HepG2 (cell line): ENCODE results near the gene FFAR1. TPM values are rescaled to one million over a fixed set of nuclear protein-coding genes. Genes with fewer than 3 reads are reported as not detected.
A peak's percentile ranks its signal among the peaks of the same experiment; 100 is the strongest.

ENCODE experiments used
- HNRNPUL1 ChIP-seq: fragments of 200-400 bp; formaldehyde crosslinking; IDR thresholded peaks from 2 replicates; pipeline ENCODE4 v1.6.1; 2017; ENCODE audit warnings: low read depth, mild to moderate bottlenecking, low read length, moderate library complexity
- NCOA2 ChIP-seq: sonication (generic); formaldehyde crosslinking; IDR thresholded peaks from 2 replicates; pipeline ENCODE4 v1.8.0; 2022; ENCODE audit warnings: inconsistent platforms
- RXRB ChIP-seq: IDR thresholded peaks from 2 replicates; pipeline ENCODE4 v1.6.1; 2016; ENCODE audit warnings: borderline replicate concordance, missing genetic modification reagents, missing compliant biosample characterization
- SIX1 ChIP-seq: sonication (generic); formaldehyde crosslinking; IDR thresholded peaks from 2 replicates; pipeline ENCODE4 v1.4.0; 2020; ENCODE audit warnings: missing genetic modification reagents, borderline replicate concordance
- SOX6 ChIP-seq, 2 experiments: fragments of 450-650 bp in 1 of 2; sonication (generic) in 1 of 2; formaldehyde crosslinking in 1 of 2; IDR thresholded peaks; 2 replicates each; pipeline versions ENCODE4 v1.4.0 to v1.6.1; 2017 to 2020; ENCODE audit warnings: antibody characterized with exemption in 1 of 2, mild to moderate bottlenecking in 1 of 2, missing genetic modification reagents in 1 of 2
- XBP1 ChIP-seq: sonication (generic); formaldehyde crosslinking; IDR thresholded peaks from 2 replicates; pipeline ENCODE4 v1.5.0; 2020; ENCODE audit warnings: missing genetic modification reagents
- ZC3H13 ChIP-seq: sonication (generic); formaldehyde crosslinking; IDR thresholded peaks from 2 replicates; pipeline ENCODE4 v1.8.1; 2023; ENCODE audit warnings: mild to moderate bottlenecking, missing genetic modification reagents, moderate library complexity
- ZFP1 ChIP-seq: IDR thresholded peaks from 2 replicates; pipeline ENCODE4 v1.6.1; 2016
- ZFX ChIP-seq: sonication (generic); formaldehyde crosslinking; IDR thresholded peaks from 2 replicates; pipeline ENCODE4 v1.4.0; 2020; ENCODE audit warnings: mild to moderate bottlenecking, low read depth, missing genetic modification reagents, moderate library complexity
- ZNF331 ChIP-seq: sonication (generic); formaldehyde crosslinking; IDR thresholded peaks from 2 replicates; pipeline ENCODE4 v1.4.0; 2020; ENCODE audit warnings: missing genetic modification reagents
- ZNF496 ChIP-seq: sonication (generic); formaldehyde crosslinking; IDR thresholded peaks from 2 replicates; pipeline ENCODE4 v1.8.1; 2023; ENCODE audit warnings: mild to moderate bottlenecking, moderate library complexity, missing genetic modification reagents; ENCODE audit not compliant: insufficient replicate concordance
- ZNF687 ChIP-seq: sonication (generic); formaldehyde crosslinking; IDR thresholded peaks from 2 replicates; pipeline ENCODE4 v1.5.1; 2020; ENCODE audit warnings: mild to moderate bottlenecking, missing genetic modification reagents, moderate library complexity
- ZNF75D ChIP-seq: sonication (generic); formaldehyde crosslinking; IDR thresholded peaks from 2 replicates; pipeline ENCODE4 v1.8.1; 2023; ENCODE audit warnings: missing genetic modification reagents, mild to moderate bottlenecking, borderline replicate concordance
- ZNF768 ChIP-seq: sonication (generic); formaldehyde crosslinking; IDR thresholded peaks from 2 replicates; pipeline ENCODE4 v1.4.0; 2020; ENCODE audit warnings: missing genetic modification reagents
- polyA plus RNA-seq, 8 experiments: library from polyadenylated mRNA; depleted of rRNA in 3 of 8; stranded (reverse) in 7 of 8; unstranded in 1 of 8; fragments of >200 nt; fragmentation: Illumina TruSeq in 4 of 8; extraction: Trizol in 4 of 8; gene quantifications; 2 replicates each; pipeline versions ENCODE4 v1.2.1 to v1.2.3, GENCODE V29; 2011 to 2016; ENCODE audit warnings: low read depth in 4 of 8, missing spikeins in 1 of 8, mixed read lengths in 1 of 8; ENCODE audit not compliant: insufficient read depth in 1 of 8
- total RNA-seq, 5 experiments: library from RNA; depleted of rRNA; stranded (reverse); fragments of >200 nt; fragmentation: Illumina TruSeq; extraction: Trizol; gene quantifications; 2 replicates each; pipeline ENCODE4 v1.2.3, GENCODE V29; 2016; ENCODE audit warnings: low read depth in 1 of 5
- TF ChIP-seq, protein P1 (sequence below): sonication (generic); formaldehyde crosslinking; IDR thresholded peaks from 2 replicates; pipeline ENCODE4 v1.5.0; 2020; ENCODE audit warnings: missing genetic modification reagents, mild to moderate bottlenecking, borderline replicate concordance
- TF ChIP-seq, protein P2 (sequence below): sonication (generic); formaldehyde crosslinking; IDR thresholded peaks from 2 replicates; pipeline ENCODE4 v1.4.0; 2020; ENCODE audit warnings: missing genetic modification reagents

The FFAR1 gene
- total and polyA plus RNA-seq, 2 of the 13 experiments (the other 11 are each of a cell fraction or from before 2014, with no cell fraction given), result not detected

DNA sequence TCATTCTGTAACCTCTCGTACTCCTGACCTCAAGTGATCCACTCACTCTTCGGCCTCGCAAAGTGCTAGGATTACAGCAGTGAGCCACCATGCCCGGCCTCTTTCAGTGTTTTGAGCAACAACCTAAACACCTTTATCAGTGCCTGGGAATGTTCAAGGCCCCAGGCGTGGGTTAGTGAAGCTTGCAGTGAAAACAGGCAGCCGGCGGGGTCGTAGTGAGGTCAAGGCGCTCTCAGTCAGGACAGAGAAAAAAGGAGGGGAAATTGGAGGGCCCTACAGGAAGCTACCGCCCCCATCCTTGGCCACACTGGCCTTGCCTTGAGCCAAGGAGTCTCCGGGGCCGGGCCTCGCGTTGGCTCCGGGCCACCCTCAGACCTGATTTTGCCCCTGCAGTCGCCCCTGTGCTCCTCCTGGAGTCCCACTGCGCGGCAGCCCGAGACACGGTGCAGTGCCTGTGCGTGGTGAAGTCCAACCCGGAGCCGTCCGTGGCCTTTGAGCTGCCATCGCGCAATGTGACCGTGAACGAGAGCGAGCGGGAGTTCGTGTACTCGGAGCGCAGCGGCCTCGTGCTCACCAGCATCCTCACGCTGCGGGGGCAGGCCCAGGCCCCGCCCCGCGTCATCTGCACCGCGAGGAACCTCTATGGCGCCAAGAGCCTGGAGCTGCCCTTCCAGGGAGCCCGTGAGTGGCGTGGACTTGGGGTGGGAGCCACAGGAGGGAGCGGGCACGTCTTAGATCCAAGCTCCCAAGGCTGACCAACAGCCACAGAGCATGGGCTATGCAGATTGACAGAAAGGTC, 38.0 kb upstream of the FFAR1 start (continued):
- TF ChIP-seq ZNF687 (CRISPR knock-in tag), result peak; percentile 77
- TF ChIP-seq ZNF496, result no peak
- TF ChIP-seq ZFP1 (CRISPR knock-in tag), result no peak
- TF ChIP-seq ZNF75D (CRISPR knock-in tag), result no peak
- peak; percentile 97 for TF ChIP-seq RXRB
- TF ChIP-seq ZNF768 (CRISPR knock-in tag), result peak; percentile 11; the same call in 1 of the 2 replicates
- TF ChIP-seq, protein P1, sequence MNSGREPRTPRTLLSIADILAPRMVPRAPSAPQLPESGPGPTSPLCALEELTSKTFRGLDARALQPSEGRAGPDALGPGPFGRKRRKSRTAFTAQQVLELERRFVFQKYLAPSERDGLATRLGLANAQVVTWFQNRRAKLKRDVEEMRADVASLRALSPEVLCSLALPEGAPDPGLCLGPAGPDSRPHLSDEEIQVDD (CRISPR knock-in tag), result 0 out of 2 replicates have a peak, but pooled peaks have one; percentile 28
- peak; percentile 49; the same call in 1 of the 2 replicates for TF ChIP-seq ZFX (CRISPR knock-in tag)
- no peak for TF ChIP-seq SOX6 (IDR thresholded peaks at IDR 0.05)
- peak; percentile 61; the same call in 1 of the 2 replicates for TF ChIP-seq SOX6 (CRISPR knock-in tag; IDR thresholded peaks at IDR 0.05)
- TF ChIP-seq NCOA2 (CRISPR knock-in tag), result peak; percentile 89
- no peak for TF ChIP-seq ZC3H13 (CRISPR knock-in tag)
- TF ChIP-seq ZNF331, result peak; percentile 48; the same call in 1 of the 2 replicates
- TF ChIP-seq SIX1 (CRISPR knock-in tag), result no peak
- TF ChIP-seq, protein P2, sequence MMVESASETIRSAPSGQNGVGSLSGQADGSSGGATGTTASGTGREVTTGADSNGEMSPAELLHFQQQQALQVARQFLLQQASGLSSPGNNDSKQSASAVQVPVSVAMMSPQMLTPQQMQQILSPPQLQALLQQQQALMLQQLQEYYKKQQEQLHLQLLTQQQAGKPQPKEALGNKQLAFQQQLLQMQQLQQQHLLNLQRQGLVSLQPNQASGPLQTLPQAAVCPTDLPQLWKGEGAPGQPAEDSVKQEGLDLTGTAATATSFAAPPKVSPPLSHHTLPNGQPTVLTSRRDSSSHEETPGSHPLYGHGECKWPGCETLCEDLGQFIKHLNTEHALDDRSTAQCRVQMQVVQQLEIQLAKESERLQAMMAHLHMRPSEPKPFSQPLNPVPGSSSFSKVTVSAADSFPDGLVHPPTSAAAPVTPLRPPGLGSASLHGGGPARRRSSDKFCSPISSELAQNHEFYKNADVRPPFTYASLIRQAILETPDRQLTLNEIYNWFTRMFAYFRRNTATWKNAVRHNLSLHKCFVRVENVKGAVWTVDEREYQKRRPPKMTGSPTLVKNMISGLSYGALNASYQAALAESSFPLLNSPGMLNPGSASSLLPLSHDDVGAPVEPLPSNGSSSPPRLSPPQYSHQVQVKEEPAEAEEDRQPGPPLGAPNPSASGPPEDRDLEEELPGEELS, result peak; percentile 90
- no peak for TF ChIP-seq HNRNPUL1
- TF ChIP-seq XBP1, result no peak
